HL-60 (cell line): ENCODE results near the gene AMDHD2.

Experiments
- DNase-seq, 2 experiments: peaks; one replicate each; pipeline ENCODE4 v3.0.0-alpha.2; 2010 to 2020; ENCODE audit warnings: low read depth in 1 of 2, low spot score in 1 of 2
- H3K27ac ChIP-seq: fragments of 250-450 bp; sonication (Bioruptor Pico); replicated peaks from 2 replicates; pipeline ENCODE4 v1.5.1; 2020; ENCODE audit warnings: mild to moderate bottlenecking, moderate library complexity
- H3K27me3 ChIP-seq: fragments of 250-450 bp; sonication (Bioruptor Pico); 2 replicates; pipeline ENCODE4 v1.5.1; 2021; ENCODE audit warnings: mild to moderate bottlenecking, moderate library complexity; ENCODE audit not compliant: insufficient read depth, poor library complexity, severe bottlenecking
- H3K4me3 ChIP-seq: replicated peaks from 2 replicates; pipeline ENCODE4 v1.5.1; 2011; ENCODE audit warnings: mild to moderate bottlenecking, control low read depth, low read length; ENCODE audit not compliant: insufficient read depth
- CTCF ChIP-seq: IDR thresholded peaks from one replicate; pipeline ENCODE4 v1.5.1; 2011; ENCODE audit warnings: low read length, control low read depth, inconsistent platforms; ENCODE audit not compliant: insufficient read depth
- GABPA ChIP-seq: IDR thresholded peaks from 2 replicates; pipeline ENCODE4 v1.6.1; 2012; ENCODE audit warnings: low read depth
- POLR2AphosphoS5 ChIP-seq: IDR thresholded peaks from 2 replicates; pipeline ENCODE4 v1.6.1; 2012; ENCODE audit warnings: low read depth
- REST ChIP-seq: IDR thresholded peaks from 2 replicates; pipeline ENCODE4 v1.6.1; 2012; ENCODE audit warnings: low read depth; ENCODE audit not compliant: insufficient replicate concordance
- SPI1 ChIP-seq: IDR thresholded peaks from 2 replicates; pipeline ENCODE4 v1.6.1; 2012; ENCODE audit warnings: low read depth, mild to moderate bottlenecking, borderline replicate concordance

AMDHD2 gene

GRCh38 chr16:2519711-2520080 is 475 bp upstream of the AMDHD2 start:
- Histone ChIP-seq H3K27me3 (no peaks in the 10 kb centered on the region), H3K4me3 (peak overlapping the region; percentile 17), H3K27ac (no peak overlapping the region; the same call in 1 of the 2 replicates)
- no peak for DNase-seq
- no peak for TF ChIP-seq SPI1
- no peak for TF ChIP-seq GABPA
- no peak for TF ChIP-seq POLR2AphosphoS5
- no peak for TF ChIP-seq CTCF
- no peak for TF ChIP-seq REST

- Histone ChIP-seq H3K27ac (peak overlapping the region; percentile 68), H3K4me3 (peak overlapping the region; percentile 53), H3K27me3 (no peaks in the 10 kb centered on the region)
- DNase-seq: peak in 1 of 2 experiments; percentile 64
- TF ChIP-seq SPI1: peak; percentile 78
- no peak for TF ChIP-seq POLR2AphosphoS5
Observed at GRCh38 chr16:2520784-2521531, 787 bp downstream of the AMDHD2 start.

GRCh38 chr16:2523801-2524231 is 3.6 kb downstream of the AMDHD2 start:
- no peaks in the 10 kb centered on the region for H3K27me3 ChIP-seq
- TF ChIP-seq SPI1: no peak
- TF ChIP-seq POLR2AphosphoS5: no peak
- no peak for TF ChIP-seq REST
- TF ChIP-seq CTCF: no peak
- no peak for TF ChIP-seq GABPA
- H3K4me3 ChIP-seq: no peak overlapping the region
- DNase-seq: no peak
- no peak overlapping the region for H3K27ac ChIP-seq

- Histone ChIP-seq H3K27me3 (no peaks in the 10 kb centered on the region), H3K4me3 (no peak overlapping the region), H3K27ac (no peak overlapping the region)
- no peak for TF ChIP-seq GABPA
- DNase-seq: no peak
Observed at GRCh38 chr16:2524339-2524938, 4.3 kb downstream of the AMDHD2 start.

GRCh38 chr16:2526135-2526534 is 6.0 kb downstream of the AMDHD2 start:
- peak overlapping the region; percentile 39 for H3K27ac ChIP-seq
- H3K27me3 ChIP-seq: no peaks in the 10 kb centered on the region
- DNase-seq: peak in 1 of 2 experiments; percentile 65
- TF ChIP-seq POLR2AphosphoS5 (no peak), REST (no peak), CTCF (no peak), GABPA (no peak)
- no peak overlapping the region for H3K4me3 ChIP-seq
